ENCODE data around the gene STIP1.

DNA sequence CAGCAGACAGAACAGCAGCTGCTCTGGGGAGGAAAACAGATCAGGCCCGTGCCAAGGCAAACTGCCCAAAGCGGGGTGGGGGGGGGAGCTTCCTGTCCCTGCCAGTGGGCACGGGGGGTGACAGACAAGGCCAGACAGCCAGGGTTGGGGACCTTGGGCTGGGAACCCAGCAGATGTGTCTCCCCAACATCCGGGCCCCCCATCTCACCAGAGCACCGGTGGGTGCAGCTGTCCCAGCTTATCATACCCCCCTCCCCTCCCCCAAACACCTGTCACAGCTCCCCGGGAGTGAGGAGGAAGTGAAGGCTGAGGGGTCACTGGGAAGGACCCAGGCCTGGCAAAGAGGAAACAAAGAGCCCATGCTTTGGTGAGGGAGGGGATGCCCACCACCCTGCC lies 59.4 kb downstream of the STIP1 start:
- TF ChIP-seq, protein P1, sequence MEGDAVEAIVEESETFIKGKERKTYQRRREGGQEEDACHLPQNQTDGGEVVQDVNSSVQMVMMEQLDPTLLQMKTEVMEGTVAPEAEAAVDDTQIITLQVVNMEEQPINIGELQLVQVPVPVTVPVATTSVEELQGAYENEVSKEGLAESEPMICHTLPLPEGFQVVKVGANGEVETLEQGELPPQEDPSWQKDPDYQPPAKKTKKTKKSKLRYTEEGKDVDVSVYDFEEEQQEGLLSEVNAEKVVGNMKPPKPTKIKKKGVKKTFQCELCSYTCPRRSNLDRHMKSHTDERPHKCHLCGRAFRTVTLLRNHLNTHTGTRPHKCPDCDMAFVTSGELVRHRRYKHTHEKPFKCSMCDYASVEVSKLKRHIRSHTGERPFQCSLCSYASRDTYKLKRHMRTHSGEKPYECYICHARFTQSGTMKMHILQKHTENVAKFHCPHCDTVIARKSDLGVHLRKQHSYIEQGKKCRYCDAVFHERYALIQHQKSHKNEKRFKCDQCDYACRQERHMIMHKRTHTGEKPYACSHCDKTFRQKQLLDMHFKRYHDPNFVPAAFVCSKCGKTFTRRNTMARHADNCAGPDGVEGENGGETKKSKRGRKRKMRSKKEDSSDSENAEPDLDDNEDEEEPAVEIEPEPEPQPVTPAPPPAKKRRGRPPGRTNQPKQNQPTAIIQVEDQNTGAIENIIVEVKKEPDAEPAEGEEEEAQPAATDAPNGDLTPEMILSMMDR (IDR thresholded peaks at IDR 0.05): no peak
- TF ChIP-seq POLR2A (IDR thresholded peaks at IDR 0.05): no peak
